Neutrophil (primary cell): ENCODE measurements around the gene KRTAP3-3.

Experiments
- H3K27ac ChIP-seq: fragments of 200-600 bp; sonication (generic); 2 replicates; pipeline ENCODE4 v1.5.1; 2016; ENCODE audit warnings: mild to moderate bottlenecking, moderate library complexity
- H3K27me3 ChIP-seq: fragments of 200-600 bp; sonication (generic); 2 replicates; pipeline ENCODE4 v1.6.0; 2016; ENCODE audit warnings: mild to moderate bottlenecking
- H3K36me3 ChIP-seq: fragments of 200-600 bp; sonication (generic); 2 replicates; pipeline ENCODE4 v1.5.1; 2017
- H3K4me1 ChIP-seq, 2 experiments: fragments of 200-600 bp in 1 of 2; sonication (generic) in 1 of 2; 1 replicate in 1 of 2; 2 replicates in 1 of 2; pipeline versions ENCODE4 v1.5.1 to v1.6.1; 2013 to 2016; ENCODE audit warnings: low read depth in 1 of 2, low read length in 1 of 2, mild to moderate bottlenecking in 1 of 2, moderate library complexity in 1 of 2; ENCODE audit not compliant: control insufficient read depth in 1 of 2, insufficient read depth in 1 of 2
- H3K4me3 ChIP-seq, 2 experiments: fragments of 200-600 bp in 1 of 2; sonication (generic) in 1 of 2; 1 replicate in 1 of 2; 2 replicates in 1 of 2; pipeline ENCODE4 v1.5.1; 2013 to 2016; ENCODE audit warnings: low read depth in 1 of 2, low read length in 1 of 2, mild to moderate bottlenecking in 1 of 2, moderate library complexity in 1 of 2
- H3K9me3 ChIP-seq: fragments of 200-600 bp; sonication (generic); 2 replicates; pipeline ENCODE4 v1.5.1; 2016
- CTCF ChIP-seq: fragments of 200-600 bp; sonication (generic); IDR thresholded peaks from 2 replicates; pipeline ENCODE4 v1.5.1; 2016; ENCODE audit warnings: antibody characterized with exemption

Gene KRTAP3-3

GRCh38 chr17:41026715-41027471 is 32.9 kb upstream of the KRTAP3-3 start, which contains the start of gene KRTAP1-5:
Gene KRTAP1-5 (minus strand): TSS chr17:41027208. CDS start chr17:41027155, 53 bp downstream.
- no peaks in the 10 kb centered on the region for H3K4me1 ChIP-seq
- H3K36me3 ChIP-seq: no peaks in the 10 kb centered on the region
- H3K27ac ChIP-seq: no peak within 1 kb of the TSS
- TF ChIP-seq CTCF: no peak
- H3K9me3 ChIP-seq: no peaks in the 10 kb centered on the region
- H3K4me3 ChIP-seq: no peak within 1 kb of the TSS
- peaks cover 34% of the 10 kb centered on the region for H3K27me3 ChIP-seq

GRCh38 chr17:41024697-41025096 is 30.7 kb upstream of the KRTAP3-3 start:
- peaks cover 21% of the 10 kb centered on the region for H3K27me3 ChIP-seq
- no peak overlapping the region for H3K4me3 ChIP-seq
- H3K36me3 ChIP-seq: no peaks in the 10 kb centered on the region
- H3K9me3 ChIP-seq: no peaks in the 10 kb centered on the region
- no peak overlapping the region for H3K27ac ChIP-seq
- TF ChIP-seq CTCF: no peak
- no peaks in the 10 kb centered on the region for H3K4me1 ChIP-seq

GRCh38 chr17:41020336-41020735 is 26.4 kb upstream of the KRTAP3-3 start:
- no peak overlapping the region for H3K27ac ChIP-seq
- H3K27me3 ChIP-seq: peaks cover 4% of the 10 kb centered on the region
- no peak overlapping the region for H3K4me3 ChIP-seq
- H3K4me1 ChIP-seq: peaks cover 13 to 15% of the 10 kb centered on the region in 2 experiments
- H3K36me3 ChIP-seq: no peaks in the 10 kb centered on the region
- H3K9me3 ChIP-seq: no peaks in the 10 kb centered on the region
- no peak for TF ChIP-seq CTCF

GRCh38 chr17:41019415-41019814 is 25.5 kb upstream of the KRTAP3-3 start:
- Histone ChIP-seq H3K4me3 (no peak overlapping the region), H3K9me3 (no peaks in the 10 kb centered on the region), H3K4me1 (peaks cover 13 to 15% of the 10 kb centered on the region in 2 experiments), H3K27ac (no peak overlapping the region), H3K36me3 (no peaks in the 10 kb centered on the region), H3K27me3 (peaks cover 9% of the 10 kb centered on the region)
- no peak for TF ChIP-seq CTCF

GRCh38 chr17:41018541-41018940 is 24.6 kb upstream of the KRTAP3-3 start:
- peaks cover 9% of the 10 kb centered on the region for H3K27me3 ChIP-seq
- H3K4me1 ChIP-seq: peaks cover 13 to 15% of the 10 kb centered on the region in 2 experiments
- no peaks in the 10 kb centered on the region for H3K9me3 ChIP-seq
- H3K36me3 ChIP-seq: no peaks in the 10 kb centered on the region
- H3K4me3 ChIP-seq: no peak overlapping the region
- H3K27ac ChIP-seq: peak overlapping the region; percentile 24
- TF ChIP-seq CTCF: no peak
